Esophagus squamous epithelium (tissue), 4 donors: Measurements from ENCODE around the gene PVRIG.

Source experiments
- CTCF ChIP-seq, 6 experiments: fragments of 450-650 bp in 4 of 6; fragments of 200-600 bp in 2 of 6; sonication (generic) in 2 of 6; IDR thresholded peaks; one replicate each; pipeline ENCODE4 v1.5.1; 2016 to 2019; ENCODE audit warnings: antibody characterized with exemption in 6 of 6, mild to moderate bottlenecking in 4 of 6, moderate library complexity in 4 of 6
- POLR2A ChIP-seq, 4 donors: fragments of 450-650 bp; IDR thresholded peaks; one replicate each; pipeline ENCODE4 v1.6.1; 2017; ENCODE audit warnings: antibody characterized with exemption in 4 of 4, mild to moderate bottlenecking in 4 of 4, moderate library complexity in 3 of 4

- TF ChIP-seq CTCF (IDR thresholded peaks at IDR 0.05) (no peak), POLR2A (IDR thresholded peaks at IDR 0.05) (no peak)
These were observed 15.3 kb upstream of the PVRIG start for GRCh38 chr7:100204454-100204853.
